Measurements from ENCODE around the gene MAP2K5.

The MAP2K5 gene

DNA sequence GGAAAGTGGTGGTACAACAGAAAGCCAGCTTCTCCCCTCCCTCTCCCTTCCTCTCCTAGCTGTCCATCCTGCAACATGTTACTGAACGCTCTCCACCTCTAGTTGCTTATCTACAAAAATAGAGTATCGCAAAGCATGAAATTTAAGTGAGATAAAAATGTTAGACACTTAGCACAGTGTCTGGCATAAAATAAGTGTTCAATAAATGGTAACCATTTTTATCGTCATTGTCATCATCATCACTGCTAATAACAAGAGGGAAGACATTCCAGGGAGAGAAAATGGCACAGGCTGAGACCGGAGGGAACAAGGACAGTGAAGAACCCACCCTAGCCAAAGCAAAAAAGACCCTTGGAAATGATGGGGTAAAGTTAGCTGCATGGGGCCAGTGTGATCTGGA, 244.1 kb downstream of the MAP2K5 start:
- TF ChIP-seq, protein P1, sequence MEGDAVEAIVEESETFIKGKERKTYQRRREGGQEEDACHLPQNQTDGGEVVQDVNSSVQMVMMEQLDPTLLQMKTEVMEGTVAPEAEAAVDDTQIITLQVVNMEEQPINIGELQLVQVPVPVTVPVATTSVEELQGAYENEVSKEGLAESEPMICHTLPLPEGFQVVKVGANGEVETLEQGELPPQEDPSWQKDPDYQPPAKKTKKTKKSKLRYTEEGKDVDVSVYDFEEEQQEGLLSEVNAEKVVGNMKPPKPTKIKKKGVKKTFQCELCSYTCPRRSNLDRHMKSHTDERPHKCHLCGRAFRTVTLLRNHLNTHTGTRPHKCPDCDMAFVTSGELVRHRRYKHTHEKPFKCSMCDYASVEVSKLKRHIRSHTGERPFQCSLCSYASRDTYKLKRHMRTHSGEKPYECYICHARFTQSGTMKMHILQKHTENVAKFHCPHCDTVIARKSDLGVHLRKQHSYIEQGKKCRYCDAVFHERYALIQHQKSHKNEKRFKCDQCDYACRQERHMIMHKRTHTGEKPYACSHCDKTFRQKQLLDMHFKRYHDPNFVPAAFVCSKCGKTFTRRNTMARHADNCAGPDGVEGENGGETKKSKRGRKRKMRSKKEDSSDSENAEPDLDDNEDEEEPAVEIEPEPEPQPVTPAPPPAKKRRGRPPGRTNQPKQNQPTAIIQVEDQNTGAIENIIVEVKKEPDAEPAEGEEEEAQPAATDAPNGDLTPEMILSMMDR (IDR thresholded peaks at IDR 0.05; ENCODE audit: low read depth, low read length), result no peak
- H3K4me3 ChIP-seq (ENCODE audit: low read depth, low read length), result no peak overlapping the region

DNA sequence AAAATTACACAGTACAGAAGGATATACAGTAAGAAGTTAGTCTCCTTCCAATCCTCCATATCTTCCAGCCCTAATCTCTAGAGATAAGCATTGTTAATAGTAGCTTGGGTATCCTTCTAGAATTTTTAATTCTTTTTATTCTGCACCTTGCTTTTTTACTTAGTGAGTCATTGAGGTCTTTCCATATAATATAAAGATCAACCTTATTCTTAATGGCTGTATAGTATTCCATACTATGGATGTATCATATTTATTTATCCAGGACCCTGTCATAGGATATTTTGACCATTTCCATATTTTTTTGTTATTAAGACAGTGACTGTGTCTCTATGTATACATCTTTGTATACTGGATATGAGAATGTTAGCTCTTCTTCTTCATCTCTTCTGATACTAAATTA, 246.5 kb downstream of the MAP2K5 start:
- TF ChIP-seq, protein P1 (IDR thresholded peaks at IDR 0.05; ENCODE audit: low read depth, low read length), result no peak

DNA sequence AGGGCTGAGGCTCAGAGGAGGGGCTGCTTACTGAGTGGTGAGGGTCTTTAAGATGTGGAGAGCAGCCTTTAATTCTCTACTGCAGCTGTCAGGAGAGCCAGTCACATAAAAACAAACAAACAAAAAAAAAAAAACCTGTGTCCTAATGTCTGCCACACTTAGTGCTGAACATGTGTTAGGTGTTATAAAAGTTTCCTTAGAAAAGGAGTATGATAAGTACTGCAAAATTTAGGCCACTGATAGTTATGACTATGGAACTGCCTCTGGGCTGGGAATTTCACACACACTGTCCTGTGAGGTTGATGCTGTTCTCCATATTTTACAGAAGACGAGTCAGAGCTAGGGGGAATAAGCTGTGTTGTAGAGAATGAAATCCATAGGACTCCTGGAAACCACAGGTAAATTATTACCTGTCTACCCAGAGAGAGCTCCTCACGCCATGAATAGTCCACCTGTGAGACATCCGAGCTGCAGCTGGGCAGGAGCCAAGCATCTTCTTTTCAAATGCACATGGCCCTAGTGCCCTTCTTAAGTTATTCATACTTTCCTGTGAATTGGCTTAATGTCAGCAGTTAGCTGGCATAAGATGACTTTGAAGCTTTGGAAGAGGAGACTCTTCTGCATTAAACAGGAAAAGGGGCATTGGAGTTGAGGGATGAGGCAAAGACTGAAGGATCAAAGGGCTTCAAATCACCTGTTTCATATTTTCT, 248.3 kb downstream of the MAP2K5 start:
- TF ChIP-seq, protein P1 (IDR thresholded peaks at IDR 0.05; ENCODE audit: low read depth, low read length), result no peak
- no peak overlapping the region for H3K4me3 ChIP-seq (ENCODE audit: low read depth, low read length)

More for the DNA sequence above, 246.5 kb downstream of the MAP2K5 start:
- H3K4me3 ChIP-seq (ENCODE audit: low read depth, low read length), result no peak overlapping the region

DNA sequence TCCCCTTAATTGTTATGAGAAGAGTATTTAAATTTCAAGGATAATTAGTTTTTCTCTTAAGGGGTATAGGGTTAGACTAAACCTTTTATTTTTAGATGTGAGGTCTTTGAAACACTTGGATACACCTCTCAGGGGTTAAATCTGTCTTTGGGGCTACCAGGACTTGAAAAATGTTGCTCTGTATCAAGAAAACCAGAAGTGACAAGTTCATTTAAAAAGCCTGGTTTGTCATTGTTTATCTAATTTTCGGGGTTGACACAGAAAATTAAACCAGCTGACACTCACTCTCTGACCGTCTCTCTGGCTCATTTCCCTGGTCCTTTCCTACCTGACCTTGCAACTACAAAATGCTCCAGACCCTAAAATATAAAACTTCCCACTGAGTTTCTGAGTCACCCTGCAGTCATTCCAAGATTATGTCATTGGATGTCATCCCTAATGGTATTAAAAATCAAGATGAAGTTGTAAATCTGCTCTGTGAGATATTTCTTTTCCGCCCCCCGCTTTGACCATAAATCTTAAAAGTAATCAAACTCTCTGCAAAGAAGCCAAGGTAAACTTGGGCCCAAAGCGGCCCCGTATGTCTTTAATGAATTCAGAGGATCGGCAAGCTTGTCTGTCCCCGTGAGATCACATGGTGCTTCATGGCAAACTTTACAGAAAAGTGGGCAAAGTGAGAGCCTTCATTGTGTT, 249.9 kb downstream of the MAP2K5 start:
- TF ChIP-seq, protein P1 (IDR thresholded peaks at IDR 0.05; ENCODE audit: low read depth, low read length), result no peak

DNA sequence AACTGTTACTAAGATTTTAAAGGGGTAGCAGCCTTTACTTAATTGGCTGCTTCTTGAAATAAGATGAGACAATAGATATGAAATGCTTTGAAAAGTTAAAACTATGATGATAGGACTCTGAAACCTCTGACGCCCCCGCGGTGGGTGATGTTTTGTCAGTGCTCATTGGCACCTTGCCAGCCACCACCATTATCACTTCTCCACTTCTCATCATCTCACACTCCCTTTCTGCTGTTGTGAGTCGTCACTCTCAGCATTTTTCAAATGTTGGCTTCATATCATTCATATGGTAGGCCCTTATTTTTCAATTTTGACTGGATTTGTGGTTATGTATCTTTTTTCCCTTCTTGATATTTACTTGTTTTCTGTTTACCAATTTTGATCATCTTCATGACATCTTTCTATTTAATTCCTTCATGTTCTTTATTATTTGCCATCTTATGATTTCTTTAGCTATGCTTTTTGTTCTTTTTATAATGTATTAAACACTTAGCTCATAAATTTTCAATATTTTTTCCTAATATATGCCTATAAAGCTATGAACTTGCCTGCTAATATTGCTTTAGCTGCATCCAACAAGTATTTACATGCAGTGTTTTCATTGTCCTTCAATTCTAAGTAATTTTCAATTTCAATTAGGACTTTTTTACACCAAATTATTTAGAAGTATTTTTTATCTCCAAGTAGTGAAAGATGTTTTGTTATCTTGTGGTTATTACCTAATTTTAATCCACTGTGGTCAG, 252.5 kb downstream of the MAP2K5 start:
- no peak overlapping the region for H3K4me3 ChIP-seq (ENCODE audit: low read depth, low read length)
- TF ChIP-seq, protein P1 (IDR thresholded peaks at IDR 0.05; ENCODE audit: low read depth, low read length), result no peak

More for the DNA sequence above, 249.9 kb downstream of the MAP2K5 start:
- no peak overlapping the region for H3K4me3 ChIP-seq (ENCODE audit: low read depth, low read length)

DNA sequence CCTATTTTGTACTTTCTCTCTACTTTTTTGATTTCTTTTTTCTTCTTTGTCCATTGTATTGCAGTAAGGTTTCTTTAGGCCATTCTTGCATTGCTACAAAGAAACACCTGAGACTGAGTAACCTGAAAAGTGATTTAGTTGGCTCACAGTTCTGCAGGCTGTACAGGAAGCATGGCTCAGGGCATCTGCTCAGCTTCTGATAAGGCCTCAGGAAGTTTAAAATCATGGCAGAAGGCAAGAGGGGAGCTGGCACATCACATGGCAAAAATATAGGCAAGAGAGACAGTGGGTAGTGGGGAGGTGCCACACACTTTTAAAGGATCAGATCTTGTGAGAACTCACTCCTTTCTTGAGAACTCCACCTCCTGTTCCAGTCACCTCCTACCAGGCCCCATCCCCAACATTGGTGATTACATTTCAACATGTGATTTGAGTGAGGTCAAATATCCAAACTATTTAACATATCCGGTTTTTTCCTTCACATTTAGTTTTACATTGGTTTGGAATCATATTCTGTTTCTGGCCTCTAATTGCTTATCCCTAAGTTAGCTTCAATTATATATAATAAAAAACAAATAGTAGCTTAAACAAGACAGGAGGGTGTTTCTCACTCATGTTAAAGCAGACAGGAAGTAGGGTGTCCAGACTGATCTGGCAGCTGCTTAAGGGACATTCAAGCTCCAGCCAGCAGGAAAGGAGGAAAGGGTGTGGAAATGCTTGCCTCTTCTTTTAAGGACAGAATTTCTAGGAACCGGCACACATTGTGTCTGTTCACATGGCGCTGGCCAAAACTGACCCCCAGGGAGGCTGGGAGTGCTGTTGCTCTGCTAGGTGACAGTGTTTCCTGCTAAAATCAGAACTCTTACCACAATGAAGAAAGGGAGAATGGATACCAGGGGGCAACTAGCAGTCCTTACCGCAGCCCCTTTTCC, 254.0 kb downstream of the MAP2K5 start:
- H3K4me3 ChIP-seq (ENCODE audit: low read depth, low read length), result no peak overlapping the region
- TF ChIP-seq, protein P1 (IDR thresholded peaks at IDR 0.05; ENCODE audit: low read depth, low read length), result no peak

Data from WI38 (cell line).